Measurements from ENCODE around the gene ZNF324. TPM values are rescaled to one million over a fixed set of nuclear protein-coding genes. Genes with fewer than 3 reads are reported as not detected.
A peak's percentile ranks its signal among the peaks of the same experiment; 100 is the strongest.

Gene ZNF324
- total and polyA plus RNA-seq, 2 of the 8 experiments (the other 6 are each of a cell fraction or from before 2014, with no cell fraction given): 5.1 to 5.8 TPM

- CTCF ChIA-PET (ENCODE audit: partially characterized antibody): interaction anchor here (0.6 to 1.8 kb wide), 11 partner anchors 13 to 161 kb away, joined by 3 to 10 read pairs (median 4); partner anchors contain the start of genes A1BG, UBE2M and ZNF446
- Histone ChIP-seq H2BK120ac (replicated peaks; ENCODE audit: low read depth, low read length) (no peak overlapping the region), H4K8ac (ENCODE audit: extremely low read depth, insufficient read depth, low read length) (peak overlapping the region; percentile 96), H3K14ac (ENCODE audit: insufficient read length) (no peak overlapping the region), H3K4me3 (ENCODE audit: extremely low read depth in 1 of 4, insufficient read depth in 2 of 4, low read depth in 3 of 4, low read length in 4 of 4) (peak overlapping the region; percentile 37 to 70 (median 52)), H2BK12ac (ENCODE audit: low read depth, low read length) (no peak overlapping the region), H2AFZ (ENCODE audit: low read length) (peak overlapping the region; percentile 69; the same call in 1 of the 2 replicates), H3K4me2 (ENCODE audit: insufficient read depth in 1 of 2, low read depth in 2 of 2, low read length in 2 of 2) (peak overlapping the region; percentile 58 to 93), H3K27me3 (replicated peaks in 1 of 4; ENCODE audit: control insufficient read depth in 3 of 4, extremely low read depth in 1 of 4, insufficient read depth in 3 of 4, low read length in 3 of 4) (no peaks in the 10 kb centered on the region), H3K79me1 (ENCODE audit: low read depth, low read length) (peaks cover 5% of the 10 kb centered on the region), H3K4ac (replicated peaks; ENCODE audit: insufficient read length, low read depth, low read length) (peak overlapping the region; percentile 41), H2BK20ac (ENCODE audit: low read length) (no peak overlapping the region), H4K91ac (replicated peaks; ENCODE audit: insufficient read length, low read length) (peak overlapping the region; percentile 97), H4K20me1 (replicated peaks in 1 of 2; ENCODE audit: control insufficient read depth in 1 of 2, insufficient read depth in 2 of 2, low read length in 2 of 2) (peaks cover 2 to 9% of the 10 kb centered on the region in 2 experiments), H3K9me3 (ENCODE audit: insufficient read depth in 2 of 2, low read depth in 1 of 2, low read length in 1 of 2) (no peaks in the 10 kb centered on the region), H2AK5ac (ENCODE audit: low read depth, low read length) (peak overlapping the region; percentile 29; the same call in 1 of the 2 replicates), H3K9ac (replicated peaks in 1 of 4; ENCODE audit: extremely low read depth in 1 of 4, low read depth in 3 of 4, low read length in 3 of 4) (peak overlapping the region in 3 of 4 experiments; percentile 24 to 74 (median 60); a peak in 5 of 7 replicates), H2BK5ac (ENCODE audit: low read depth, low read length) (peak overlapping the region; percentile 80), H3K79me2 (ENCODE audit: control insufficient read depth in 1 of 2, insufficient read depth in 2 of 2, low read length in 2 of 2) (peaks cover 0 to 17% of the 10 kb centered on the region in 2 experiments; a peak in 1 of 4 replicates), H3K23ac (ENCODE audit: insufficient read length) (no peak overlapping the region), H3K36me3 (ENCODE audit: control insufficient read depth in 2 of 4, insufficient read depth in 4 of 4, low read length in 3 of 4) (peaks cover 0 to 9% (median 2%) of the 10 kb centered on the region in 4 experiments; a peak in 2 of 8 replicates), H3K27ac (ENCODE audit: low read depth, low read length) (peak overlapping the region; percentile 56; the same call in 1 of the 2 replicates), H3K18ac (ENCODE audit: extremely low read depth, low read length) (peak overlapping the region; percentile 67; the same call in 1 of the 2 replicates), H3K4me1 (replicated peaks in 1 of 4; ENCODE audit: control insufficient read depth in 3 of 4, insufficient read depth in 4 of 4, low read length in 3 of 4) (peaks cover 0 to 28% (median 16%) of the 10 kb centered on the region in 4 experiments; a peak in 6 of 7 replicates), H4K5ac (ENCODE audit: insufficient read length, low read depth, low read length) (peak overlapping the region; percentile 75), H2BK15ac (ENCODE audit: low read length) (no peak overlapping the region), H3K56ac (replicated peaks; ENCODE audit: insufficient read length, low read depth, low read length) (peak overlapping the region; percentile 36), H3K23me2 (ENCODE audit: low read depth, low read length) (peaks cover 11% of the 10 kb centered on the region)
- 20% methylated on average over 45 of the region's 66 CpGs; no CpG with 5 or more reads in 1 of the 2 experiments for WGBS, 2 experiments (ENCODE audit: extremely low coverage in 1 of 2, insufficient coverage in 1 of 2, insufficient read length in 1 of 2, insufficient replicate concordance in 2 of 2, low coverage in 1 of 2, low lambda C conversion rate in 2 of 2, missing lambda C conversion rate in 1 of 2)
- no peak for FAIRE-seq
- POLR2A ChIA-PET (ENCODE audit: partially characterized antibody): interaction anchor here (0.5 to 21.3 kb wide), 10 partner anchors 9 to 202 kb away, joined by 3 to 650 read pairs (median 3); partner anchors contain the start of genes CHMP2A, TRIM28, UBE2M and ZNF837
- DNase-seq (ENCODE audit: low read depth in 1 of 2, low spot score in 2 of 2): peak; percentile 92 to 97
- peak; percentile 95 for TF ChIP-seq POLR2AphosphoS5 (IDR thresholded peaks at IDR 0.05; ENCODE audit: low read depth, low read length)
- TF ChIP-seq HDAC2 (IDR thresholded peaks at IDR 0.05; ENCODE audit: borderline replicate concordance in 1 of 2, low read depth in 2 of 2, low read length in 2 of 2): 0 out of 4 replicates have a peak, but pooled peaks of 1 of the 2 experiments have one; percentile 6
- peak; percentile 84 for TF ChIP-seq YY1 (IDR thresholded peaks at IDR 0.05; ENCODE audit: low read depth, low read length)
- TF ChIP-seq TEAD4 (IDR thresholded peaks at IDR 0.05; ENCODE audit: low read depth, low read length): peak; percentile 61; the same call in 1 of the 2 replicates
- 0 out of 2 replicates have a peak, but pooled peaks have one; percentile 5 for TF ChIP-seq RXRA (IDR thresholded peaks at IDR 0.05; ENCODE audit: insufficient read depth, low read depth, low read length)
- TF ChIP-seq RAD21 (IDR thresholded peaks at IDR 0.05 in 1 of 2, conservative IDR thresholded peaks at IDR 0.05 in 1 of 2; ENCODE audit: low read depth in 2 of 2, low read length in 2 of 2): peak; percentile 75 to 83
- TF ChIP-seq FOSL1 (IDR thresholded peaks at IDR 0.05; ENCODE audit: insufficient read depth, low read depth, low read length): peak; percentile 77; the same call in 1 of the 2 replicates
- no peak for TF ChIP-seq SIX5 (IDR thresholded peaks at IDR 0.05; ENCODE audit: low read depth, low read length)
Observed at GRCh38 chr19:58513694-58514563, 47.0 kb downstream of the ZNF324 start.
